Stimulated activated CD4-positive, alpha-beta T cell treated with anti-CD3 and anti-CD28 coated beads, Interleukin-15, amount 100 ng/mL, for 24 hours (primary cell): ENCODE results near the gene HIVEP2.

Experiments
- DNase-seq: peaks from one replicate; pipeline ENCODE4 v3.0.0-alpha.2; 2020

Gene HIVEP2

GRCh38 chr6:142914937-142915697 lies 29.9 kb downstream of the HIVEP2 start:
- no peak for DNase-seq

- DNase-seq = no peak
These were observed 30.6 kb downstream of the HIVEP2 start for GRCh38 chr6:142914369-142914768.

GRCh38 chr6:142913511-142914047 lies 31.4 kb downstream of the HIVEP2 start:
- DNase-seq = peak; percentile 79

- DNase-seq = peak; percentile 44
These were observed 31.9 kb downstream of the HIVEP2 start for GRCh38 chr6:142913036-142913510.

GRCh38 chr6:142912125-142912524 lies 32.9 kb downstream of the HIVEP2 start:
- DNase-seq = no peak

GRCh38 chr6:142911430-142911829 lies 33.5 kb downstream of the HIVEP2 start:
- no peak for DNase-seq

- DNase-seq = no peak
These were observed 35.3 kb downstream of the HIVEP2 start for GRCh38 chr6:142909686-142910085.

GRCh38 chr6:142908235-142908634 lies 36.7 kb downstream of the HIVEP2 start:
- no peak for DNase-seq

GRCh38 chr6:142907544-142907943 lies 37.4 kb downstream of the HIVEP2 start:
- no peak for DNase-seq

- DNase-seq = no peak
These were observed 38.0 kb downstream of the HIVEP2 start for GRCh38 chr6:142906945-142907470.

GRCh38 chr6:142903812-142904211 lies 41.2 kb downstream of the HIVEP2 start:
- DNase-seq = no peak

GRCh38 chr6:142902636-142903053 lies 42.3 kb downstream of the HIVEP2 start:
- peak; percentile 69 for DNase-seq

GRCh38 chr6:142901611-142902010 lies 43.4 kb downstream of the HIVEP2 start:
- no peak for DNase-seq

- DNase-seq = no peak
These were observed 44.6 kb downstream of the HIVEP2 start for GRCh38 chr6:142900227-142900971.

- no peak for DNase-seq
These were observed 45.8 kb downstream of the HIVEP2 start for GRCh38 chr6:142898927-142899895.

- no peak for DNase-seq
These were observed 47.3 kb downstream of the HIVEP2 start for GRCh38 chr6:142897659-142898058.

- DNase-seq = no peak
These were observed 48.2 kb downstream of the HIVEP2 start for GRCh38 chr6:142896732-142897131.

GRCh38 chr6:142893088-142893487 lies 51.9 kb downstream of the HIVEP2 start:
- no peak for DNase-seq

- no peak for DNase-seq
These were observed 52.5 kb downstream of the HIVEP2 start for GRCh38 chr6:142892254-142893021.

GRCh38 chr6:142891454-142891853 lies 53.5 kb downstream of the HIVEP2 start:
- DNase-seq = no peak

GRCh38 chr6:142888456-142888855 lies 56.5 kb downstream of the HIVEP2 start:
- DNase-seq = no peak

GRCh38 chr6:142887517-142887916 lies 57.5 kb downstream of the HIVEP2 start:
- no peak for DNase-seq
